Epithelial cell of proximal tubule (primary cell): ENCODE data around the gene HDAC8. TPM values are rescaled to one million over a fixed set of nuclear protein-coding genes. Genes with fewer than 3 reads are reported as not detected.

Source experiments
- DNase-seq: peaks from one replicate; pipeline ENCODE4 v3.0.0-alpha.2; 2011; ENCODE audit warnings: low read depth
- H3K4me3 ChIP-seq: 2 replicates; pipeline ENCODE4 v1.5.1; 2011; ENCODE audit warnings: low read depth, mild to moderate bottlenecking, low read length
- total RNA-seq: library from RNA; depleted of rRNA; stranded (reverse); fragments of >200 nt; gene quantifications from 2 replicates; pipeline ENCODE4 v1.2.3, GENCODE V29; 2015
- TF ChIP-seq, protein P1 (sequence below): conservative IDR thresholded peaks from 2 replicates; pipeline ENCODE4 v1.5.1; 2012; ENCODE audit warnings: low read depth, mild to moderate bottlenecking, low read length

The HDAC8 gene
- total RNA-seq, 1 donor from 2014 or later: 13.2 TPM

DNA sequence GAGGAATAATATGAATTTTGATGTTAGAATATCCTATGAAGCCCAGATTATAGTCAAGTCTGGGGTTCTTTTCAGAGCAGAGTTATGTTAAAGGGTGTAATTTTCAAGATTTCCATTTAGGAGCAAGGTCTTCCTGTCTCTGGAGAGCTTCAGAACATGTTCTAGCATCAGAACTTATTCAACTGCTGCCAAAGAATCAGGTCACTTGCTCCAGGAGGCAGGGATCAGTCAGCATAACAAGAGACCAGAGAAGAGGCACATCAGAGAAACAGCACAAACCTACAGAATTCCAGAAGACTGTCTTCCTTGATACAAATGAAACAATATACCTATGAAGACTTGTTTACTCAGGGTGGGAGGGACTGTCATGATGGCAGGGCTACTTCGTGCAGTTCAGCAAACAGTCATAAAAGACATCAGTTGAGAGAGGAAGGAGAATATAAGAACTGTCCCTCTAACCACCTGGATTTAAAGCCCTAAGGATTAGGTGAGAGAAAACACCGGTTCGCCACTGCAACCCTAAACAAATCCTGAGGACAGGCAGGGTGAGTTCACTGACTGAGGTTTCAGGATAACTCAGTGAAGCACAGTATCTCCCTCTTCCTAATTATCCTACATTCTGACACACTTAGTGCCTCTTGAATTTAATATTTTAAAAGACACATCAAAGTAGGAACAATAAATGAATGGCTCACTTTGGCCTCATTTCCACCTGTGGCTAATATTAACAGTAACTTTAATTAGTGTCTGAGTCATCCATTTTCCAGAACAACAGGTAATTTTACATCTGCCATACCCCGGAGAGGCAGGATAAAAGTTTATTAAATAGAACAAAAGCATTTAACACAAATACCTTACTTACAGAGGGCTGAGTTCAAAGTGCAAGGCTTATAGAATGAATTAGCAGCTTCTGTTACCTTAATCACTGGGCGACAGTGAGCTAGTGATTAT lies 93.0 kb downstream of the HDAC8 start:
- no peak for DNase-seq
- no peak overlapping the region for H3K4me3 ChIP-seq
- TF ChIP-seq, protein P1, sequence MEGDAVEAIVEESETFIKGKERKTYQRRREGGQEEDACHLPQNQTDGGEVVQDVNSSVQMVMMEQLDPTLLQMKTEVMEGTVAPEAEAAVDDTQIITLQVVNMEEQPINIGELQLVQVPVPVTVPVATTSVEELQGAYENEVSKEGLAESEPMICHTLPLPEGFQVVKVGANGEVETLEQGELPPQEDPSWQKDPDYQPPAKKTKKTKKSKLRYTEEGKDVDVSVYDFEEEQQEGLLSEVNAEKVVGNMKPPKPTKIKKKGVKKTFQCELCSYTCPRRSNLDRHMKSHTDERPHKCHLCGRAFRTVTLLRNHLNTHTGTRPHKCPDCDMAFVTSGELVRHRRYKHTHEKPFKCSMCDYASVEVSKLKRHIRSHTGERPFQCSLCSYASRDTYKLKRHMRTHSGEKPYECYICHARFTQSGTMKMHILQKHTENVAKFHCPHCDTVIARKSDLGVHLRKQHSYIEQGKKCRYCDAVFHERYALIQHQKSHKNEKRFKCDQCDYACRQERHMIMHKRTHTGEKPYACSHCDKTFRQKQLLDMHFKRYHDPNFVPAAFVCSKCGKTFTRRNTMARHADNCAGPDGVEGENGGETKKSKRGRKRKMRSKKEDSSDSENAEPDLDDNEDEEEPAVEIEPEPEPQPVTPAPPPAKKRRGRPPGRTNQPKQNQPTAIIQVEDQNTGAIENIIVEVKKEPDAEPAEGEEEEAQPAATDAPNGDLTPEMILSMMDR: no peak

DNA sequence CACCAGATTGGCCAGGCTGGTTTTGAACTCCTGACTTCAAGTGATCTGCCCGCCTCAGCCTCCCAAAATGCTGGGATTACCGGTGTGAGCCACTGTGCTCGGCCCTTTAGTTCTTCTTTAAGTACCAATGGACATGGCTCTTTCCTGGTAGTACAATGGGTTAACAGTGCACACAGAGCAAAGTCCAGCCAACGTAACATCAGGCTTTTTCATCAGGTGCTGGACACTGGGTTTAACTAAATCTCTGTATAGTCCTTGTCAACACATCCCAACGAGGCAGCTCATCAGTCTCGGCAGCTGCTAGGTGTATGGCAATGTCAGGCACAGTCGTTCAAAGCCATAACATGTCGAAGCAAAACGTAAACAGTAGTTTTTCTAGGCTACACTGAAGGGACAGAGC lies 93.8 kb downstream of the HDAC8 start:
- DNase-seq: no peak
- TF ChIP-seq, protein P1: no peak
- H3K4me3 ChIP-seq: no peak overlapping the region

DNA sequence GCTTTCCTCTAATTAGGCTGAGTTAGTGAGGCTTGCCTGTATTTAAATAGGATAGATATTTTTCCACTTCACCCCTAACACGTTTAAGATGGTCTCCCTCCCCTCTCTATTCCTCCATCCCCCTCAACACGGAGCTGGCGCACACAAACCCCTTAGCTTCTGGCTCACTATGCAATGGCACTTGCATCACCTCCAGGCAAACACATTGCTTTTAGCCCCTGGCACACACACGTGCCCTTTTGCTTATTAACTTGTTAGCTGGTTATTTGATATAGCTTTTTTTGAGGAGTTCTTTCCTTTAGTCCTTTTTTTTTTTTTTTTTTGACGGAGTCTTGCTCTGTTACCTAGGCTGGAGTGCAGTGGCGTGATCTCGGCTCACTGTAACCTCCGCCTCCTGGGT lies 94.3 kb downstream of the HDAC8 start:
- TF ChIP-seq, protein P1: no peak
- H3K4me3 ChIP-seq: no peak overlapping the region
- no peak for DNase-seq

GRCh38 chrX:72477781-72478181 lies 94.9 kb downstream of the HDAC8 start:
- TF ChIP-seq, protein P1: no peak
- no peak overlapping the region for H3K4me3 ChIP-seq
- no peak for DNase-seq

GRCh38 chrX:72477376-72477775 lies 95.3 kb downstream of the HDAC8 start:
- TF ChIP-seq, protein P1: no peak
- no peak for DNase-seq
- H3K4me3 ChIP-seq: no peak overlapping the region

DNA sequence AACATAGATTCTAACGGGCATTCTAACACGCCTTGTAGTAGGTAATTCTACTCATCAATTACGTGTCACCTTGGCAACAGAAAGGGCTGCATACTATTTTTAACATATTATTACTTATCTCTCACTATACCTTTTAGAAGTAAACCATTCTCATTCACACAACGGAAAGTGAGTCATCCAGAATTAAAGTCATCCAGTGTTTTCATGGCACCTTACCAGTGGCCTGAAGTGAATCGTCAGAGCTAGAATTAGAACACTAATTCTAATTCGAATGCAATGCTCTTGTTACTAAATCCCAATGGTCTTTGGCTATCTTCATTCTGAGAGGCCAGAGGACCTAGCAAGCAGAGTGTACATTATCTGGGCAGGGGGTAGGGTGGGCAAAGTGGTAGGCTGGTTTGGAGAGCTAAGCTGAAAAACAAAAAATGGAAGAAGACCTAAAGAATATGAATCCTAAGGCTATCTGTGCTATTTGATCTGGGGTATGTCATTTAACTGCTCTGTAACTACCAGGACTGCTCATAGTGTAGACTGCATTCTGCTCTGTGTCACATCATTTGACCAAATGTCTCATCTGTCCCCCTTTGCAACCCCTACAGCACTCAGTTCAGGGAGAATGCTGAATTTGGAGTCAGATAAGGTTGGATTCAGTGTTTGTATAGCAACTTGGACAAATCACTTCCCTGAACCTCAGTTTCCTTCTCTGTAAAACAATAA lies 96.5 kb downstream of the HDAC8 start:
- no peak overlapping the region for H3K4me3 ChIP-seq
- no peak for DNase-seq
- TF ChIP-seq, protein P1: no peak

DNA sequence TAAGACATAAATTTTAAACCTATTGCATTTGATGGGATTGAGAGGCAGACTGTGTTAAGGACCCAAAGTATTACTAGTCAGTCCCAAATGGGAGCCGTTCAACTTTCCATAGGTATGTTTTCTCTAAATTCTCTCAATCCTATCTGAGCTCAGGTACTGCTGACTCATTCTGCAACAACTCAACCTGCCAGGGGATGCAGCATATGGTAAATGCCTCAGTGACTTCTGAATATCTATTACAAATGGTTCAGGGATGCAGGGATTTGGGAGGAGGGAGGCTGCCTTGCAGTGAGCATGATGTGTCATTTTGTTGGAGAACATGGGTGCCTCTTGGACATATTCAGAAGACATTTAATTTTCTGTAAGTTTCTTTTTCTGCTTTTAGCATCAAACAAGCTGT lies 97.3 kb downstream of the HDAC8 start:
- TF ChIP-seq, protein P1: no peak
- DNase-seq: no peak
- H3K4me3 ChIP-seq: no peak overlapping the region
